Measurements from ENCODE around the gene SLX9. TPM values are rescaled to one million over a fixed set of nuclear protein-coding genes. Genes with fewer than 3 reads are reported as not detected.
A peak's percentile ranks its signal among the peaks of the same experiment; 100 is the strongest.
"Not testable (repeated sequence)": the region's sequence is repeated elsewhere in the genome, so short reads cannot be mapped to it uniquely, and the experiment has no call there.

The SLX9 gene
- total and polyA plus RNA-seq, 8 donors = 10.5 to 21.7 (median 13.6) TPM

DNA sequence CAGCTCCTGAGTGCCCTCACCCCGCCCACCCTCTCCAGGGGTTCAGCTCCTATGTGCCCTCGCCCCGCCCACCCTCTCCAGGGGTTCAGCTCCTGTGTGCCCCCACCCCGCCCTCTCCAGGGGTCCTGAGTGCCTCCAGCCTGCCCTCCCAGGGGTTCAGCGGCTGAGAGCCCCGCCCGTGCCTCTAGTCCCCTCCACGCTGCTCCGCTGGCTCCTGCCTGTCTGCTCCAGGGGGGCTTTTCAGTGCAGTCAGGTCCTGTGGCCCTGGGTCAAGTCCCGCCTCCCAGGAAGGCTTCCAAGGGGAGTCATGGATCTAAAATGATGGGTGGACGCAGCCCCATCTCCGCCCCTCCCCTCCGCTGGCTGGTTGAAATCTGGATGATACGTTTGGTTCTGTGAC, 33.8 kb downstream of the SLX9 start:
- no peak overlapping the region for H3K27ac ChIP-seq
- intact Hi-C loops (cut with DNase I) = loop anchor here in 1 of 3 donors (10.0 kb wide), 1 partner anchor 61 kb away; no protein-coding TSS in a partner anchor
- no peaks in the 10 kb centered on the region for H3K4me1 ChIP-seq
- no peaks in the 10 kb centered on the region for H3K9me3 ChIP-seq
- no peaks in the 10 kb centered on the region for H3K27me3 ChIP-seq
- no peaks in the 10 kb centered on the region for H3K36me3 ChIP-seq
- no peak overlapping the region for H3K4me3 ChIP-seq
- WGBS, 2 donors = 96 to 97% methylated on average over 13 of the region's 14 CpGs
- DNase-seq (peak in 1 of 6 donors; percentile 57), FAIRE-seq (no peak), ATAC-seq (no peak)
- TF ChIP-seq, protein P1, sequence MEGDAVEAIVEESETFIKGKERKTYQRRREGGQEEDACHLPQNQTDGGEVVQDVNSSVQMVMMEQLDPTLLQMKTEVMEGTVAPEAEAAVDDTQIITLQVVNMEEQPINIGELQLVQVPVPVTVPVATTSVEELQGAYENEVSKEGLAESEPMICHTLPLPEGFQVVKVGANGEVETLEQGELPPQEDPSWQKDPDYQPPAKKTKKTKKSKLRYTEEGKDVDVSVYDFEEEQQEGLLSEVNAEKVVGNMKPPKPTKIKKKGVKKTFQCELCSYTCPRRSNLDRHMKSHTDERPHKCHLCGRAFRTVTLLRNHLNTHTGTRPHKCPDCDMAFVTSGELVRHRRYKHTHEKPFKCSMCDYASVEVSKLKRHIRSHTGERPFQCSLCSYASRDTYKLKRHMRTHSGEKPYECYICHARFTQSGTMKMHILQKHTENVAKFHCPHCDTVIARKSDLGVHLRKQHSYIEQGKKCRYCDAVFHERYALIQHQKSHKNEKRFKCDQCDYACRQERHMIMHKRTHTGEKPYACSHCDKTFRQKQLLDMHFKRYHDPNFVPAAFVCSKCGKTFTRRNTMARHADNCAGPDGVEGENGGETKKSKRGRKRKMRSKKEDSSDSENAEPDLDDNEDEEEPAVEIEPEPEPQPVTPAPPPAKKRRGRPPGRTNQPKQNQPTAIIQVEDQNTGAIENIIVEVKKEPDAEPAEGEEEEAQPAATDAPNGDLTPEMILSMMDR (IDR thresholded peaks at IDR 0.05) = no peak

DNA sequence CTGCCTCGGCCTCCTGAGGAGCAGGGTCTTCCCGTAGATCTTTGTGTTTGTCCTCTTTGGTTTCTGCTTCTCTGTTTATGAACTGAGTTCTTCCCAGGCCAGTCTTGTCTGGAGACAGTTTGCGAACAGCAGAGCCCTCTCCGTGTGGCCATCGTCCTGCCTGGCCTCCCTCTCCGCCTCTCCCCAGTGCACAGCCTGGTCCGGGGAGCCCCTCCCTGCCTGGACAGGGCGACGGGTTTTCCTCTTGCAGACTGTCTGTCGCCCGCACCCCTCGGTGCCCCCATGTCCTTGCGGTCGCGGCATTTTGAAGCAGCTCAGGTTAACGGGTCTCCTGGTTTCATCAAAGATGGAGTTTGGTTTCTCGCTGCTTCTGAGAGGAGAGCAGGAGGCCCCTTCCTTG, 34.8 kb downstream of the SLX9 start:
- TF ChIP-seq, protein P1 (IDR thresholded peaks at IDR 0.05) = no peak
- no peaks in the 10 kb centered on the region for H3K27me3 ChIP-seq
- intact Hi-C loops (cut with DNase I) = loop anchor here in 1 of 3 donors (10.0 kb wide), 1 partner anchor 60 kb away; no protein-coding TSS in a partner anchor
- no peak for ATAC-seq
- WGBS, 2 donors = 93 to 94% methylated on average over 17 of the region's 17 CpGs
- peak in 1 of 6 donors; percentile 53 for DNase-seq
- no peak overlapping the region for H3K4me3 ChIP-seq
- no peak for FAIRE-seq
- no peak overlapping the region for H3K27ac ChIP-seq
- H3K4me1 ChIP-seq = no peaks in the 10 kb centered on the region
- no peaks in the 10 kb centered on the region for H3K9me3 ChIP-seq
- H3K36me3 ChIP-seq = no peaks in the 10 kb centered on the region

DNA sequence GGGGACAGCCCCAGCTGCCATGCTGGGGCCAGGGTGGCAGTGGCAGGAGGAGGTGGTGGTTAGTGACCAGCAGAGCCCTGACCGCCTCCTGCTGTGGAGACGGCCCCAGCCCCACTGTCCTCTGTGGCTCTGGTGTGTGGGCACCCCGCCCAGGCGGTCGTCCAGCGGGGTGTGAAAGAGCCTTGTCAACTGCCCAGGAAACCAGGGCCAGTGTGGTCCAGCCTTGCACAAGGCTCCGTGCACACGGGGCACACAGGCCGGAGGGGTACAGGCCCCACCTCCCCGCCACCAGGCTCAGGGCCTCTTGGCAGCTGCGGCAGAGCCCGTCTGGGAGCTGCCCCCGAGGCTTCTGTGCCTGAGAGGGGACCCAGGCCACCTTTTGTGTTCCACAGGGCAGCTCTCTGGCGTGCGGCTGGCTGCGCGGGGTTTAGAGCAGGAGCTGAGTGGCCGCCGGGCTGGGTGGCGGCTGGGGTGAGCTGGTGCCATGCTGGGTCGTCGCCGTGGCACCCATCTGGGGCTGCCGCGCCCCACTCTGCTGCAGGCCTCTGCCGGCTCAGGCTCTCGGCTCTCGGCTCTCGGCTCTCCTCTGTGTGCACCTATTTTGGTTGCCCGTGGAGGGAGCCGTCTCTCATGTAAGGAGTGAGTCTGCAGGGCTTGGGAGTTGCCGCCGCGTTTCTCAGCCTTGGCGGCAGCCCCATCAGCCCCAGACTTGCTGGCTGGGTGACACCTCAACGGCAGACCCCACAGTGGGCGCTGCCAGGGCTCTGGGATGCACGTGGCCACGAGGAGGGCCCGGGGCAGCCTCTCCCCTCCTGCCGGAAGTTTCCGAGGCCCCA, 36.1 kb downstream of the SLX9 start:
- 94 to 97% methylated on average over 42 of the region's 42 CpGs for WGBS, 2 donors
- ATAC-seq (peak in 1 of 4 donors; percentile 14), FAIRE-seq (no peak), DNase-seq (peak in 1 of 6 donors; percentile 63)
- H3K27me3 ChIP-seq = no peaks in the 10 kb centered on the region
- TF ChIP-seq, protein P1 (IDR thresholded peaks at IDR 0.05) = no peak
- H3K4me3 ChIP-seq = no peak overlapping the region
- intact Hi-C loops (cut with DNase I) = loop anchor here in 1 of 3 donors (10.0 kb wide), 1 partner anchor 59 kb away; no protein-coding TSS in a partner anchor
- H3K9me3 ChIP-seq = no peaks in the 10 kb centered on the region
- no peaks in the 10 kb centered on the region for H3K4me1 ChIP-seq
- no peaks in the 10 kb centered on the region for H3K36me3 ChIP-seq
- no peak overlapping the region for H3K27ac ChIP-seq

DNA sequence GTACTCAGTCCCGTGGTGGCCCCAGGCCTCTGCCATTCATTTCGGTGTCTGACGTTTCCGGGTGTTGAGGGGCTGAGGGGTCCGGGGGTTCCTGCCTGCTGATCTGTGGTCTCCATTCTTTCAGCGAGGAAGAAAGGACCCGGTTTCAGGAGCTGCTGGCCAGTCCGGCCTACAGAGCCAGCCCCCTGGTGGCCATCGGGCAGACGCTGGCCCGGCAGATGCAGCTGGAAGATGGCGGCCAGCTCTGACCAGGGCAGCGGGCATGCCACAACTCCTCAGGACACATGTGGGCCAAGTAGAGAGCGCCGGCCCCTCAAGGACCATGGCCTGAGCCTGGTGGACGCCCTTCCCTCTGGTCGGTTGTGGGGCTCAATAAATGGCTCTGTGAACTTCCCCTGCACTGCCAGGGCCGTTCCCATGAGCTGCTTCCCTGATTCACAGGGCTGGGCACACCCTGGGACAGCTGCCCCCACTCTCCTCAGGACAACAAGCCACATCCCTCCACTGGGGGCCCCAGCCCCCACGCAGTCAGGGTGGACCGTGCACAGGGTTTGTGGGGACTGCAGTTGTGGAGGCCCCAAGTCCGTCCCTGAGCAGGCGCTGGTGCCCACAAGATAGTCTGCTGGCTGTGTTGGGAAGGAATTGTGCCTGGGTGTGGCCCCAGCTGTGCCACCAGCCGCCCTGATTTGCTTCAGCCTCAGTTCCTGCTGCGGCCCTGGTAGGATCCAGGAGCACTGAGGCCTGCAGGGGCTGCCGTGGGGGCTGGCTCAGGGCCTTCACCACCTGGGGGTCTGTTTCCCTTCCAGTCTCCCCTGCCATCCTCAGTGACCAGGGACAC, 36.9 kb downstream of the SLX9 start:
- not testable (repeated sequence) for H3K27me3 ChIP-seq, H3K27ac ChIP-seq, H3K4me1 ChIP-seq, H3K9me3 ChIP-seq, H3K36me3 ChIP-seq, FAIRE-seq, H3K4me3 ChIP-seq, ATAC-seq
- DNase-seq = peak in 1 of 6 donors; percentile 42
- WGBS, 2 donors = 92 to 94% methylated on average over 24 to 25 of the region's 25 CpGs
- intact Hi-C loops (cut with DNase I) = loop anchor here in 1 of 3 donors (10.0 kb wide), 1 partner anchor 58 kb away; no protein-coding TSS in a partner anchor

DNA sequence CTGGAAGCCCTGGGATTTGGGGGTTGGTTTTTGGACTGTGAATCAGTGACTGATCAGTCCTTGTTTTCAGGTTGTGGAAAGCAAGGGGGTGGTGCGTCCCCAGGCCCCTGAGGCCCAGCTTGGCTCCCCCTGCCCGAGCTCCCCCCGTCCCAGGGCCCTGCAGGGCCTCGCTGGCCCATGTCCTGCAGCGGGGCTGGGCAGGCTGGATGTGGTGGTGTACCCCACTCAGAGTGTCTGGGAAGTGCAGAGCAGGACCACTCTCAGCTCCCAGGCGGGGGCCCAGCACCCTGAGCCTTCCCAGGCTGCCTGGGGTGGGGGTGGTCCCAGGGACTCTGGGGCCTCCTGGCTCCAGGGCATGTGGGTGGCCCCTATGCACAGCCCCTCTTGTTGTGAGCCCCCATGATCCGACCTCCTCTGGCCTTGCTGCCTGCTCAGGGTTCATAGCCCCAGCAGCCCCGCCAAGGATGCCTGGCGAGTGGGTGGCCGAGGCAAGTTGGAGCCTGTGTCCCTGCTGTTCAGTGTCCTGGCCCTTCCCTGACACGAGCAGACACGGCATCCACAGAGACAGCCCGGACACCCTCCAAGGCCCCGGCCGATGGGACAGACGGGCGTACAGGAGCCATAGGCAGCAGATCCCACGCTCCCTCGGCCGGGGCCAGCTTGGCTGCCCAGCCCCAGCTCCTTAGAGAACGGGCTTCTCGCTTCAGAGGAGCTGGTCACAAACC, 37.9 kb downstream of the SLX9 start:
- FAIRE-seq = no peak
- 96% methylated on average over 22 of the region's 22 CpGs for WGBS, 2 donors
- H3K36me3 ChIP-seq = no peaks in the 10 kb centered on the region
- DNase-seq = peak in 1 of 6 donors; percentile 66
- TF ChIP-seq, protein P1 (IDR thresholded peaks at IDR 0.05) = no peak
- intact Hi-C loops (cut with DNase I) = loop anchor here in 1 of 3 donors (10.0 kb wide), 1 partner anchor 57 kb away; no protein-coding TSS in a partner anchor
- H3K9me3 ChIP-seq = no peaks in the 10 kb centered on the region
- no peaks in the 10 kb centered on the region for H3K4me1 ChIP-seq
- no peaks in the 10 kb centered on the region for H3K27me3 ChIP-seq
- no peak overlapping the region for H3K4me3 ChIP-seq
- no peak overlapping the region for H3K27ac ChIP-seq
- no peak for ATAC-seq
